ENCODE results near the gene TSPEAR. TPM values are rescaled to one million over a fixed set of nuclear protein-coding genes. Genes with fewer than 3 reads are reported as not detected.

TSPEAR gene
- total RNA-seq, 1 donor from 2014 or later: not detected

DNA sequence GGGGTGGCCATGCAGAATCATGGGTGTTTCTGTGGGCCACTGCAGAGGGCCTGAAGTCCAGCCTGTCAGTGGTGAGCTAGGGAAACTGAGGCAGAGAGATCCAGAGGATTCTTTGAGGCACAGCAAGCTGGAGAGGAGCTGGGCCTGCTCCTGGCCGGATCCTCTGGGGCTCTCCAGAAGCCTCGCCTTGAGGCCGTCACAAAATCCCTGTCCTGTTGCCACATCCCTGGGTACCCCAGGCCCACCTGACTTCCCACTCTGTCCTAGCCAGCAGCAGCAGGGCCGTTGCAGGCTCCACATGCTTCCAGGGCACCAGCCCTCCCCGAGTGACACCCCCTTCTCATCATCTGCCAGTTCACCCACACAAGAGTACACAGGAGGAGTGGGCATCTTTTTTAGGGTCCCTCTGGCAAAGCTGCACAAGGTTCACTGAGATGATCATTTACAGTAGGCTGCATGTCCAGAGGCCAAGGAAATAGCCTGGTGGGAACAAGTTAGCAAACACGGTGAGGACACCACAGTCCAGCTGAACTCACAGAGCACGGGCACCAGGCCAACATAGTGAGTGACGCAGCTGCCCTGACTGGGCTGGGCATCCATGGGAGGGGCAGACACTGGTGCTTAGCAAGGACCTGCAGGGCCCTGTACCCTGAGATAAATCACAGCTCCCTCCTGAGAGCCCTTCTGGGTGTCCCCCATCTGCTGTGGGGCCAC, 25.1 kb upstream of the TSPEAR start:
- TF ChIP-seq, protein P1, sequence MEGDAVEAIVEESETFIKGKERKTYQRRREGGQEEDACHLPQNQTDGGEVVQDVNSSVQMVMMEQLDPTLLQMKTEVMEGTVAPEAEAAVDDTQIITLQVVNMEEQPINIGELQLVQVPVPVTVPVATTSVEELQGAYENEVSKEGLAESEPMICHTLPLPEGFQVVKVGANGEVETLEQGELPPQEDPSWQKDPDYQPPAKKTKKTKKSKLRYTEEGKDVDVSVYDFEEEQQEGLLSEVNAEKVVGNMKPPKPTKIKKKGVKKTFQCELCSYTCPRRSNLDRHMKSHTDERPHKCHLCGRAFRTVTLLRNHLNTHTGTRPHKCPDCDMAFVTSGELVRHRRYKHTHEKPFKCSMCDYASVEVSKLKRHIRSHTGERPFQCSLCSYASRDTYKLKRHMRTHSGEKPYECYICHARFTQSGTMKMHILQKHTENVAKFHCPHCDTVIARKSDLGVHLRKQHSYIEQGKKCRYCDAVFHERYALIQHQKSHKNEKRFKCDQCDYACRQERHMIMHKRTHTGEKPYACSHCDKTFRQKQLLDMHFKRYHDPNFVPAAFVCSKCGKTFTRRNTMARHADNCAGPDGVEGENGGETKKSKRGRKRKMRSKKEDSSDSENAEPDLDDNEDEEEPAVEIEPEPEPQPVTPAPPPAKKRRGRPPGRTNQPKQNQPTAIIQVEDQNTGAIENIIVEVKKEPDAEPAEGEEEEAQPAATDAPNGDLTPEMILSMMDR (IDR thresholded peaks at IDR 0.05; ENCODE audit: partially characterized antibody, unreplicated experiment): no peak
- H3K36me3 Mint-ChIP-seq (ENCODE audit: unreplicated experiment): peaks cover 41% of the 10 kb centered on the region
- H3K4me1 Mint-ChIP-seq (ENCODE audit: low read depth, unreplicated experiment): no peaks in the 10 kb centered on the region
- no peak overlapping the region for H3K27ac Mint-ChIP-seq (ENCODE audit: unreplicated experiment)
- peaks cover 14% of the 10 kb centered on the region for H3K27me3 Mint-ChIP-seq (ENCODE audit: unreplicated experiment)
- peaks cover 22% of the 10 kb centered on the region for H3K9me3 Mint-ChIP-seq (ENCODE audit: unreplicated experiment)
- no peak overlapping the region for H3K4me3 Mint-ChIP-seq (ENCODE audit: unreplicated experiment)
- no peak for DNase-seq

DNA sequence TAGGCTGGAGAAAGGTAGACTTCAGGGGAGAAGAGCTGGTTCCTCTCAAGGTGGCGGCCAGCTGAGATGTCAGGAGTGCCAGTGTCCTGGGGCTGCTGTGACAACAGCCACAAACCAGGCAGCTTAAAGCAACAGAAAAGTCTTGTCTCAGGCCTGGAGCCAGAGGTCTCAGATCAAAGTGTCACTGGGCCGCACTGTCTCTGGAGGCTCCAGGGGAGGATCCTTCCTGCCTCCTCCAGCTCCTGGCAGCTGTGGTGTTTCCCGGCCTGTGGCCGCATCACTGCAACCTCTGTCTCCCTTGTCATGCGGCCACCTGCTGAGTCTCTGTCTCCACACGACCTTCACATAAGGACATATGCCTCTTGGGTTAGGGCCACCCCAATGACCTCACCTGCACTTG, 24.4 kb upstream of the TSPEAR start:
- Mint-ChIP-seq H3K27me3 (ENCODE audit: unreplicated experiment) (peaks cover 13% of the 10 kb centered on the region), H3K27ac (ENCODE audit: unreplicated experiment) (no peak overlapping the region), H3K4me3 (ENCODE audit: unreplicated experiment) (no peak overlapping the region), H3K36me3 (ENCODE audit: unreplicated experiment) (peaks cover 47% of the 10 kb centered on the region), H3K4me1 (ENCODE audit: low read depth, unreplicated experiment) (peaks cover 2% of the 10 kb centered on the region), H3K9me3 (ENCODE audit: unreplicated experiment) (peaks cover 22% of the 10 kb centered on the region)
- DNase-seq: no peak
- TF ChIP-seq, protein P1 (IDR thresholded peaks at IDR 0.05; ENCODE audit: partially characterized antibody, unreplicated experiment): no peak

GRCh38 chr21:44734841-44735240, 23.5 kb upstream of the TSPEAR start:
- Mint-ChIP-seq H3K27me3 (ENCODE audit: unreplicated experiment) (peaks cover 13% of the 10 kb centered on the region), H3K27ac (ENCODE audit: unreplicated experiment) (no peak overlapping the region), H3K4me1 (ENCODE audit: low read depth, unreplicated experiment) (peaks cover 2% of the 10 kb centered on the region), H3K9me3 (ENCODE audit: unreplicated experiment) (peaks cover 22% of the 10 kb centered on the region), H3K36me3 (ENCODE audit: unreplicated experiment) (peaks cover 47% of the 10 kb centered on the region), H3K4me3 (ENCODE audit: unreplicated experiment) (no peak overlapping the region)
- no peak for DNase-seq
- TF ChIP-seq, protein P1 (IDR thresholded peaks at IDR 0.05; ENCODE audit: partially characterized antibody, unreplicated experiment): no peak

DNA sequence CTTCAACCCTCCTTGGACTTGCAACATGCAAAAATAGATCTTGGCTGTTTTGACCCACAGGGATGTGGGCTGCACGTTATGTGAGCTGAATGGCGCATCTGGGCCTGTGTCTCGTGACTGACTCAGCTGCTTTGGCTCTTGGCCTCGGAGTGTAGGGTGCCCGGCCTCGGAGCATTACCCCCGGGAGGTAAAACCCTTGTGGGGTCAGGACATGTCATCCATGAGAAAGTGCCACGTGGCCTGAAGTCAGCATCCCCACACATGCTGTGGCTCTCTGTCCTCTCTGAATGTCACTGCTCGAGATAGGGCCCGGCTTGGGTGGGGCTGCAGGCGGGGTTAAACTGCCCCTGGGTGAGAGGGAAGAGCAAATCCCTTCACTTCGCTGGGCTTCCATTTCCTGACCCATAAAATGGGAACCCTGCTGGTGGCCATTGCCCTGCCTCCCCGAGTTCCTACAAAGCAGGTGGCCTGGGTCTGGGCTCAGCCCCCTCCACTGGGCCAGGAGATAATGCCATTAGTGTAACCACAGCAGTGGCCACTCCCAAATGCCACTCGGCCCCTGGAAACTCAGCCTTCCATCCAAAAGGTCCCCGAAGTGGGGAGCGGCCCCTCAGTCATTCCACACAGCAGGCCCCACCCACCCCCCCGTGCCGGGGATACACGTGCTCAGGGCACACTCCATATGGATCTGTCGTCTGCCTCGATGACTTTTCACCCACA, 22.8 kb upstream of the TSPEAR start:
- TF ChIP-seq, protein P1 (IDR thresholded peaks at IDR 0.05; ENCODE audit: partially characterized antibody, unreplicated experiment): no peak
- Mint-ChIP-seq H3K27me3 (ENCODE audit: unreplicated experiment) (peaks cover 13% of the 10 kb centered on the region), H3K36me3 (ENCODE audit: unreplicated experiment) (peaks cover 42% of the 10 kb centered on the region), H3K27ac (ENCODE audit: unreplicated experiment) (no peak overlapping the region), H3K4me3 (ENCODE audit: unreplicated experiment) (no peak overlapping the region), H3K4me1 (ENCODE audit: low read depth, unreplicated experiment) (peaks cover 2% of the 10 kb centered on the region), H3K9me3 (ENCODE audit: unreplicated experiment) (peaks cover 19% of the 10 kb centered on the region)
- no peak for DNase-seq

GRCh38 chr21:44732956-44733355, 21.6 kb upstream of the TSPEAR start:
- H3K4me3 Mint-ChIP-seq (ENCODE audit: unreplicated experiment): no peak overlapping the region
- peaks cover 38% of the 10 kb centered on the region for H3K36me3 Mint-ChIP-seq (ENCODE audit: unreplicated experiment)
- H3K4me1 Mint-ChIP-seq (ENCODE audit: low read depth, unreplicated experiment): peaks cover 2% of the 10 kb centered on the region
- H3K9me3 Mint-ChIP-seq (ENCODE audit: unreplicated experiment): peaks cover 14% of the 10 kb centered on the region
- no peak overlapping the region for H3K27ac Mint-ChIP-seq (ENCODE audit: unreplicated experiment)
- no peak for DNase-seq
- H3K27me3 Mint-ChIP-seq (ENCODE audit: unreplicated experiment): peaks cover 11% of the 10 kb centered on the region
- TF ChIP-seq, protein P1 (IDR thresholded peaks at IDR 0.05; ENCODE audit: partially characterized antibody, unreplicated experiment): no peak
